Measurements from ENCODE around the gene KRTAP5-4. TPM values are rescaled to one million over a fixed set of nuclear protein-coding genes. Genes with fewer than 3 reads are reported as not detected.

KRTAP5-4 gene
- total RNA-seq, 1 donor from 2014 or later = not detected

DNA sequence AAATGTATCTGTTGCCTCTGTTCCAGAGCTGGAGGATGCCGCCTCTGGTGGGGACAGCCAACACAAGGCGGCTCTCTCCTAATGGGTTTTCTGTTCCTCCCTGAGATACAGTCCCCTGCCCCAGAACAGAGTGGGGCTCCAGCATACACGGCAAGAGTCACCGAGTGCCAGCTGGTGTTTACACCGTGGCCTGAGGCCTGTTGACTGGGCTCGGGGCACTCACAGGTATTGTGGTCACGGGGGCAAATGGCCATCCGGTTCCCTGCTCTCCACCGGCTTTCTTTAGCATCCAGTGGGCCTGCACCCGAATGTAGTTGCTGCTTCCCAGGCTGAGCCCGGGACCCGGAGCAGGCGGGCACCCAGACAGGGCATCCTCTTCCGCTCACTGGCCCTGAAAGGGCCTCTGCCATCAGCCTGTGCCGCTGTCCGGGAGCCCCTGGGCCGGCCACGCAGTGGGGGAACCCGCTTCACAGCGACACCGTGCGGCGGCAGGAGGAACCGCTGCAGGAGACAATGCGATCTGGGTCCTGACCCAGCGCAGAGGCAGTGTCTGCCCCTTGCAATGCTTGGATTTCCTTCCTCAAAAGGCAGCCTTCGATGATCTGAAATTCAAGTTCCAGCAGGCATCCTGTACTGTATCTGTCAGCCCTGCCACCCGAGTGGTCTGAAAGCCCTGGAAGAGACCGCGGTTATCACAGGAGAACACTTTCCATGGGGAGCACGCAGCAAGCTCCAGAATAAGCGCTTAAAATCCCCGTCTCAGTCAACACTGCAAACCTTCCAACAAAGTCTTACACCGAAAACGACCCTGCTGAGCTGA is 6.8 kb upstream of the KRTAP5-4 start:
- H3K27me3 Mint-ChIP-seq = peaks cover 30% of the 10 kb centered on the region
- ChIA-PET POLR2A (no interaction called here), CTCF (interaction anchor here (0.9 to 1.2 kb wide), 2 partner anchors 10 to 79 kb away, joined by 3 read pairs; no protein-coding TSS in a partner anchor)
- peak; percentile 81 for ATAC-seq (ENCODE audit: low read depth)
- H3K36me3 Mint-ChIP-seq (ENCODE audit: low read depth) = no peaks in the 10 kb centered on the region
- H3K9me3 Mint-ChIP-seq = no peaks in the 10 kb centered on the region
- TF ChIP-seq, protein P1, sequence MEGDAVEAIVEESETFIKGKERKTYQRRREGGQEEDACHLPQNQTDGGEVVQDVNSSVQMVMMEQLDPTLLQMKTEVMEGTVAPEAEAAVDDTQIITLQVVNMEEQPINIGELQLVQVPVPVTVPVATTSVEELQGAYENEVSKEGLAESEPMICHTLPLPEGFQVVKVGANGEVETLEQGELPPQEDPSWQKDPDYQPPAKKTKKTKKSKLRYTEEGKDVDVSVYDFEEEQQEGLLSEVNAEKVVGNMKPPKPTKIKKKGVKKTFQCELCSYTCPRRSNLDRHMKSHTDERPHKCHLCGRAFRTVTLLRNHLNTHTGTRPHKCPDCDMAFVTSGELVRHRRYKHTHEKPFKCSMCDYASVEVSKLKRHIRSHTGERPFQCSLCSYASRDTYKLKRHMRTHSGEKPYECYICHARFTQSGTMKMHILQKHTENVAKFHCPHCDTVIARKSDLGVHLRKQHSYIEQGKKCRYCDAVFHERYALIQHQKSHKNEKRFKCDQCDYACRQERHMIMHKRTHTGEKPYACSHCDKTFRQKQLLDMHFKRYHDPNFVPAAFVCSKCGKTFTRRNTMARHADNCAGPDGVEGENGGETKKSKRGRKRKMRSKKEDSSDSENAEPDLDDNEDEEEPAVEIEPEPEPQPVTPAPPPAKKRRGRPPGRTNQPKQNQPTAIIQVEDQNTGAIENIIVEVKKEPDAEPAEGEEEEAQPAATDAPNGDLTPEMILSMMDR (IDR thresholded peaks at IDR 0.05) = no peak
- H3K4me3 Mint-ChIP-seq = no peak overlapping the region
- intact Hi-C loops (cut with micrococcal nuclease) = loop anchor here (2.0 kb wide), 1 partner anchor 82 kb away; no protein-coding TSS in a partner anchor
- H3K27ac Mint-ChIP-seq = no peak overlapping the region
- H3K4me1 Mint-ChIP-seq = peaks cover 4% of the 10 kb centered on the region
- DNase-seq = peak; percentile 52

- no peaks in the 10 kb centered on the region for H3K9me3 Mint-ChIP-seq
- peaks cover 4% of the 10 kb centered on the region for H3K4me1 Mint-ChIP-seq
- intact Hi-C loops (cut with micrococcal nuclease) = no loop called here
- CTCF ChIA-PET = no interaction called here
- H3K27ac Mint-ChIP-seq = no peak overlapping the region
- H3K36me3 Mint-ChIP-seq (ENCODE audit: low read depth) = no peaks in the 10 kb centered on the region
- TF ChIP-seq, protein P1 (IDR thresholded peaks at IDR 0.05) = no peak
- POLR2A ChIA-PET = interaction anchor here (0.6 kb wide), 1 partner anchor 26 kb away, joined by 6 read pairs; no protein-coding TSS in a partner anchor
- H3K27me3 Mint-ChIP-seq = peaks cover 12% of the 10 kb centered on the region
- no peak for ATAC-seq (ENCODE audit: low read depth)
- DNase-seq = no peak
- H3K4me3 Mint-ChIP-seq = no peak overlapping the region
Observed at GRCh38 chr11:1625541-1625940, 3.6 kb upstream of the KRTAP5-4 start.

DNA sequence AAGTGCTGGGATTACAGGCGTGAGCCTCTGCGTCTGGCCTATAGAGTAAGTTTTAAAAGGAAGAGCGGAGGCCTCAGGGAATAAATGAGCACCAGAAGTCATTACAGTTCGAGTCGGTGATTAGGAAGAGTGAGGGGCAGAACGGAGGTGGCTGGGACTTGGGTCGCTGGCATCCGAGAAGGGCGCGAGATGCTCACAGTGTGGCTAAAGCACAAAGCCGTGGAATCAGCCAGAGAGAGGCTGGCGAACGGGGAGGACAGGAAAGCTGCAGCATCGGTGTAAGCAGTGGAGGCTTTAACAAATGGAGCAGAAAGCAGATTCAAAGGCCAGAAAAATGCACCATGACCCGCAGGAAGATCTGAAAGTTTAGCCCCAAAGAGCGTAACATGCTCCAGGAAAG is 2.7 kb upstream of the KRTAP5-4 start:
- ChIA-PET POLR2A (no interaction called here), CTCF (no interaction called here)
- DNase-seq (no peak), ATAC-seq (ENCODE audit: low read depth) (no peak)
- TF ChIP-seq, protein P1 (IDR thresholded peaks at IDR 0.05) = no peak
- H3K4me1 Mint-ChIP-seq = peaks cover 4% of the 10 kb centered on the region
- no peak overlapping the region for H3K27ac Mint-ChIP-seq
- peaks cover 15% of the 10 kb centered on the region for H3K27me3 Mint-ChIP-seq
- H3K4me3 Mint-ChIP-seq = no peak overlapping the region
- H3K9me3 Mint-ChIP-seq = no peaks in the 10 kb centered on the region
- no peaks in the 10 kb centered on the region for H3K36me3 Mint-ChIP-seq (ENCODE audit: low read depth)
- intact Hi-C loops (cut with micrococcal nuclease) = no loop called here

- peaks cover 12% of the 10 kb centered on the region for H3K27me3 Mint-ChIP-seq
- DNase-seq (no peak), ATAC-seq (ENCODE audit: low read depth) (no peak)
- no peaks in the 10 kb centered on the region for H3K36me3 Mint-ChIP-seq (ENCODE audit: low read depth)
- CTCF ChIA-PET = interaction anchor here (0.8 kb wide), 1 partner anchor 27 kb away, joined by 3 read pairs; no protein-coding TSS in a partner anchor
- POLR2A ChIA-PET = no interaction called here
- no peaks in the 10 kb centered on the region for H3K9me3 Mint-ChIP-seq
- intact Hi-C loops (cut with micrococcal nuclease) = no loop called here
- H3K27ac Mint-ChIP-seq = no peak overlapping the region
- no peak overlapping the region for H3K4me3 Mint-ChIP-seq
- peaks cover under 1% of the 10 kb centered on the region for H3K4me1 Mint-ChIP-seq
- TF ChIP-seq, protein P1 (IDR thresholded peaks at IDR 0.05) = no peak
Observed at GRCh38 chr11:1623716-1624115, 1.8 kb upstream of the KRTAP5-4 start.

GRCh38 chr11:1619449-1619848 is 2.5 kb downstream of the KRTAP5-4 start:
- Mint-ChIP-seq H3K36me3 (ENCODE audit: low read depth) (no peaks in the 10 kb centered on the region), H3K4me1 (no peaks in the 10 kb centered on the region), H3K9me3 (no peaks in the 10 kb centered on the region), H3K27me3 (peaks cover 39% of the 10 kb centered on the region), H3K27ac (no peak overlapping the region), H3K4me3 (no peak overlapping the region)
- intact Hi-C loops (cut with micrococcal nuclease) = no loop called here
- ATAC-seq (ENCODE audit: low read depth) (no peak), DNase-seq (no peak)
- TF ChIP-seq, protein P1 (IDR thresholded peaks at IDR 0.05) = no peak
- ChIA-PET POLR2A (no interaction called here), CTCF (interaction anchor here (1.4 kb wide), 1 partner anchor 8 kb away, joined by 3 read pairs; no protein-coding TSS in a partner anchor)
